AG08395 (cell line): ENCODE results near the gene KNSTRN.

Source experiments
- DNase-seq: peaks from one replicate; pipeline ENCODE4 v3.0.0; 2012; ENCODE audit warnings: mixed read lengths, low spot score

The KNSTRN gene

DNA sequence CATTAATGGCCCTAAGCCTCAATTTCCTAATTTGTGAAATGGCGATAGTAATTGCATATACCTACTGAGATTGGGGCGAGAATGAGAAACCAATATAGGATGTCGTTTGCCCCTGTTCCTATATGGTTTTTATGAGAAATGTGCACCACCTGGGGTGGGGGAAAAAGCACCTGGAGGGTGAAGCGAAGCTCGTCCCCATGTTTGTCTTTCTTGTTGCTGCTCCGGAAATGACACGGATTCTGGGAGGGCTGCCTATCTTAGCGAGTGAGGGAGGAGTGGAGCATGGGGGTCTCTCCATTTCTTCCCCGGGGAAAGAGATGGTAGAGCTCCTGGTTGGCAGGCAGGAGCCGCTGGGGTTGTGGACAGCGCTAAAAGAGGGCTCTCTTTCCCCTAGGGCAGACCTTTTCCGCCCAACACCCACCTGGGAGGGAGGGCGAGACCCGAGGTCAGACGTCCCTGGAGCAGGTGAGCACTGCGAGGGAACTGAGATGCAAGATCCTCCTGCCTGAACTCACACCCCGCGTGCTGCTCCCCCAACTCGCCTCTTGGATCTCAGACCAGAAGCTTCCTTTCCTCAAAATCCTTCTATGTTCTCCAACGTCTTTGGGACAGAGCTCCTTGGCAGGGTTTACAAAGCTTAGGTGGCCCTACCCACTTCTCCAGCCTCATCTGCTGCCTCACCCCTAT, 52.6 kb downstream of the KNSTRN start:
- no peak for DNase-seq

DNA sequence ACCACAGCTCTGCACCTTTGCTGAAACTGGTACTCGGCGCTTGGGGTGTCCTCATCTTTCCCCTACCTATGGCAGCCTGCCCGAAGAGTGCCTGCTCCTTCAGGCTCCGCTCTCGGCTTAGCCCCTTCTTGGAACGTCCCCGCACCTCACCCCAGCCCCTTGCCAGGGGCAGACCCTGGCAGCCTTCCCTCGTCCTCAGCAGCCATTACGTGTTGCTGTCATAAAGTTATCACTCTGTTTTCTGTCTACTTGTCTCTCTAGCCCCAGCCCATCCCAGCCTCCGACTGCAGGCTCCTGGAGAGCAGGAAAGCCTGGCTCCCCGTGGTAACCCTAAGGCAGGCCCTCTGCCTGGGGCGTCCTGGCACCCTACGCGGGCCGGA, 53.2 kb downstream of the KNSTRN start:
- no peak for DNase-seq

DNA sequence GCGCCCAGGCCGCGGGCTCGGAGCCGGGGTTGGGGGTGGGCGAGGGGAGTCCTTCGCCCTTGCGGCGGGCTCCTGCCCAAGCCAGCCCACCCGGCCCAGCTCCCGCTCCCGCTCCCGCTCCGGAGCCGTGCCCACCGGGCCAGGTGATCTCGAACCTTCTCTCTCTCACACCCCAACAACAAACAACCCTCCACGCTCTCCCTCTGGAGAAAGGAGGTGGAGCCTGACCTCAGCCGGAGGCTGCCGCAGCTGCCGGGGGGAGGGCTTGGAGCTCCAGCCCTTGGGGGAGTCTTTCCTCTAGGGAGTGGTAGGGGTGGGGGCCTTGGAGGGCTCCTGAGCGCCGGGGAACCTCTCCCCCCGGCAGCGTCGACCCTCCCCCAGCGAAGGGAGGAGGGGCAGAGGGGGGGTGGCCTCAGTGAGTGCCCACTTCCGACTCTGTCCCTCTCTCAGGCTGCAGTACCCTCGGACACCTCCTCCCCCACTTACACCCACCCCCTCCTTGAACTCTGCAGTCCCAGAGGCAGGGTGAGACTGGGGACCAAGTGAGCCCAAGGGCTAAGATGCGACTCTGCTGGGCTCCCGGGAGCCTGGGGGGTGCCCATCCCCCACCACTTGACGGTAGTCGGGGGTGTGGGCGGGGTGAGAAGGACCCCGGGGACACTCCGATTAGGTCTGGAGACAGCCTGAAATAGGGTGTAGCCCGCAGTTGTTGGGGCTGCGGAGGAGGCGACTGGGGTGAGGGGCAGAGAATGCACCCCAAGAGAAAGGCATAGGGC, 53.8 kb downstream of the KNSTRN start:
- no peak for DNase-seq

DNA sequence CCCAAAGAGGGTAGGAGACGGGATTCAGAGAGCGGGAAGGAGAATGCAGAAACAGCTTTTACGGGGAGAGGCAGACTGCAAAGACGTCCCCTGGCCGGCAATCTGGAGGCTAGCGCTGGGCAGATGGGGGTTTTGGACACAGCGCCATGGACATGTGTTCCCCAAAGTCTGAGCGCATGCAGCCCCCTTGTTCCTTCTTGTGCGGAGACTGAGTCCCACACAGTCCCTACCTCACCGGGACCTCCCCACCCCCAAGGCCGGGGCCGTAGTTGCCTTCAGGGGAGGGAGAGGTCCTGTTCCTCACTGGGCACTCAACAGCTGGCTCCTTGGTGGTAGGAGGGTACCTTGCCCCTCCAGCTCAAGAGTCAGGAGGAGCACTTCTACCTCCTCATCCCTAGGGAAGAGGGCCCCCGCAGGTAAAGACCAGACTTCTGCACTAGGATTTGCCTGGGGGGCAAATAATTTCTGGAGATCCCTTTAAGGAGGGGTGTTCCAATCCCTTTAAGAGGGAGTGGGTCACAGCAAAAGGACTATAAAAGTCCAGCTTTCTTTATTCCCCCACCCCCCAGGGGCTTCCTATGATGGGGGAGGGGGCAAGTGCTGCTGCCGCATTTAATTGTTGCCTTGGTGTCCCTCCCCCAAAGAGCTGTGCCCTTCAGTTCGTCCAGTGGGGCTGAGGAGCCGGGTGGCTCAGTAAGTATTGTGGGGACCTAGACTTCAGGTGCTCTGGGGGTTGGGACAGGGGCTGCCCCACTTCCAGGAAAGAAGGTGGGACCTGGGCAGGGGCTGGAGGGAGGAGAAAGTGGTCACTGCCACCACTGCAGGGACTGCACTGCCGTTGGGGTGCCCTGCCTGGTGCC, 54.6 kb downstream of the KNSTRN start:
- DNase-seq = no peak

DNA sequence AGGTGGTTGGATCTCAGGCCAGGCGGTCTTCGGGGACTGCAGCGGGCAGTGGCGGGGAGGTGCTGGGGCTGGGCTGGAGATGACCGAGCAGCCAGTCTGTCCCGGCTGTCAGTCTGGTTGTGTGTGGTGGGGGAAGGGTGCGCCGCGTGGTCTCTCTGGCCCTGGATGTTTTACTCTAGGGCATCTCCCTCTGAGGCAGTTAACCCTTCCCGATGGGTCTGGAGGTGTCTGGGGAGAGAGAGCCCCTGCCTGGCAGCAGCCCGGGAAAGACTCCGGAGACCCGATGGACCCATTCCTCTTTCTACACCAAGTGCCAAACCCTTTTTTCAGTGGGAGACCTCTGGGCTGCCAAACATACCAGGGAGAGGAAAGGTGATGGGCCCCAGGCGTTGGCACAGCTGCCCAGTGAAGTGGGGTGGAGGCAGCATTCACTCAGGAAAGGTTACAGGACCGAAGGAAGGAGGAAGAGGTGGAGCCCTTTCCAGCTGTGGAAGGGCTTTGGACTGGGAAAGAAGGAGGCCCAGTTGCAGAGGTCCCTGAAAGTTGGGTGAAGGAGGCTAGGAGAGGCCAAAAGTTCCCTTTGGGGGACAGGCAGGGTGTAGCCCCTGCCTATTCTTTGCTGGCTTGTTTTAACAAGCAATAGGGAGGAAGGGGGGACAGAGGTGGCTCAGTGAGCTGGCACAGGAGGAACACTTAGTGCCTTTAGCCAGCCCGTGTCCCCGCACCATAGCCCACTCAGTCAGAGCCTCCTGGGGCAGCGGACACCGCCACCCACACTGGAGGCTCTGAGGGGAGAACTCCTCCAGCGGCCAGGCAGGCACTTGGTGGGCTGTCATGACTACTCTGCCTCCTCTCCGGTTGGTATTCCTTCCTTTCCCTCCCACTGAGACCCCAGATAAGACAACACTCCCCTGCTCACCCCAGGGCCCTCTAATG, 55.5 kb downstream of the KNSTRN start:
- DNase-seq = no peak

DNA sequence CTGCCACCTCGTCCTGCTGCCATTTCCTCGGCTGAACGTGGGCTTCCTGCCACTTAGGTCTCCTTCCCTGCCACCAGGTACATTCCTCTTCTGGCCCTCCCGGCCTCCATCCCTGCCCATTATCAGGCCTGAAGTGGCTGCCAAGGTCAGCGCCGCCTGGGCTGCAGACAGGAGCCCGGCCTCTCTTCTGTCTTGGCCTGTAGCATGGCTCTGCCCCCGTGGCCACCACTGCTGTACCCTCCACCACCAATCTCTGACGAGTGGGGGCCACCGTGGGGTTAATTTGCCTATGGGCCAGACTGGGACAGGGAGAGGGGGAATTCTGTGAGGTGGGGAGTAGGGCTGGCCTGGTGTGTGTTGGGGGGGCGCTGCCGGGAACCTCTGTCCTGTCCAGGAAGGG, 56.2 kb downstream of the KNSTRN start:
- DNase-seq = no peak

DNA sequence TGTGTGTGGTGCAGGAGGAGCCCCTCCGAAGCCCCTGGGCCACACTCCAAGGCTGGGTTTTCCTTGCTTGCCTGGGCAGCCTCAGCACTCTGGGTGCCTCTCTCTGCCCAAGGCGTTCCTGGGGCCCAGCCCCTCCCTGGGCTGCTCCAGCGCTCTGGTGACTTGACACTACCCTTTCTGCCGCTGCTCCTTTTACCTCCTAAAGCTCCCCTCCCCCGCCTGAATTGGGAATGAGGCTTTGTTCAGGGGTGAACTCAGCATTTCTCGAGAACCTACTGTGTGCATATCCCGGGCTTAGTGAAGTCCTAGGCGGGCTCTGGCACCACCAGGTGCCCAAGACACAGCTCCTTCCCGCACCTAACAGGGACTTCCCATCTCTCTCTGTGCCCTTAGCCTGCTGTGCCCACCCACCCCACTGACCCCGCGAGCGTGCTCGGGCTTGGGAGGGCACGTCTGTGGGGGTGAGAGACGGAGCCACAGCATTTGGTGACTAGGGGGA, 57.0 kb downstream of the KNSTRN start:
- DNase-seq = no peak

DNA sequence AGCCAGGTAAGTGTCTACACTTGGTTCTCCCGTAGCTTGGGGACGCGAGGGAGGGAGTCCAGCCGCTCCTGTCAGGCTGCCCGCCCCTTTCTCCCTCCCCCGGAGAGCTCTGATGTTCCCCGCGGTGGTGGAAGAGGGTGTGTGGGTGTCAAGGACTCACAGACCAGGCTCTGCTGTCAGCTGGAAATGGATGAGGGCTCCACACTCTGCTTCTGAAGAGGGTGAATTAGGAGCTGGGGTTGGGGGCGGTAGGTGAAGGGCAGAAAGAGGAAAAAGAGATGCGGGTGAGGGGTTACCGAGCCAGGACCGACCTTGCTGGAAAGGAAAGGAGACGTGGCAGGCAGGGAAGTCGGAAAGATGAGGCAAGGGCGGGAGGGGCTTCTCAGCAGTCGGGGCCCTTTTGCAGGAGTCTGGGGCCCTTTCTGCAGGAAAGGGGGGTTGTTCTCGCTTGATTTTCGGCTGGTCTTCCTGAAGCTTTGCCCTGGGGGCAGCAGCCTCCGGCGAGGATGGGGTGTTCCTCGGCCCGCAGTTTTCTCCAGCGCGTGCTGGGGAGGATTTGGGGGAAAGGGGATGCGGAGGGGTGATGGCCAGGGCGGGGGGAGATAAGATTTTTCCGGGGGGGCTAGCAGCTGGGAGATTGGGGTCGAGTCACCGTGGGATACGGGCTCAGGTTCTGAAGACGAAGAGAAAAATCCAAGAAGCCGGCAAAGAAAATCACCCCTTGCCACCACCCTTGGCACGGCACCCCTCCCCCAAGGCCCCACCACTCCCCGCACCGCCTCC, 57.6 kb downstream of the KNSTRN start:
- DNase-seq = peak; percentile 50

DNA sequence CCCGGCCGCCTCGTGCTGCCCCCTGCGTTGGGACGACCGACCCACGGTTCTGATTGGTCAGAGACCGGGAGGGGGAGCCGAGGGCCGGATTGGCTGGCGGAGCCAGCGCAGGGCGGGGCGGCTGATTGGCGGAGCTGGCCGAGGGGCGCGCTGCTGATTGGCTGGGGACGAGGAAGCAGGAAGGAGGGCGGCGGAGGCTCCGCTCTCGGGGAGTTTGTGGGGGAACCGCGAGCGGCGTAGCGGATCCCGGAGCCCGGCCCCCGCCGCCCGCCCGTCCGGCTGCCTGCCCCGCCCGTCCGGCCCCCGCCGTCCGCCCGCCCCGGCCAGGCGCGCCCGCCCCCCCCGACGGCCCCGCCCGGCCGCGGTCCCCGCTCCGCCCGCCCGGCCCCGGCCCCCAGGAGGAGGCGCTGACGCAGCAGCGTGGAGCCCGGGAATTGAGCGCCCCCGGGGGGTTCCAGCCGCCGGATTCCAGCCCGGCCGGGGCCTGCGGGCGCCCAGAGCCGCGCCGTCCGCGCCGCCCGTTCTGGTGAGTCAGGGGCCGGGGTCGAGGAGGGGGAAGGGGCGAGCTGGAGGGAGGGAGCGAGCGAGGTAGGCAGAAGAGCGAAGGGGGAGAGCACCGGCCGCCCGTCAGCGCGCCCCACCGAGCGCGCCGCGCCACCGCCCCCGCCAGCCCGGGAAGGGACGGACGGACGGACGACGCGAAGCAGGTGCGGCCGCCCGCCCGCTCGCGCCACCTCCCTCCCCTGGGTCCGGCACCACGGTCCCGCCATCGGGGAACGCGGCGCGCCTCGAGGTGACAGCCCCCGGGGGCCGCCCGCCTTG, 58.4 kb downstream of the KNSTRN start, which contains the start of gene BAHD1:
BAHD1 (plus strand) TSS at position 211 of the 822 bp plus-strand sequence. CDS start 17,512 bp downstream, outside the sequence.
- peak; percentile 100 for DNase-seq

DNA sequence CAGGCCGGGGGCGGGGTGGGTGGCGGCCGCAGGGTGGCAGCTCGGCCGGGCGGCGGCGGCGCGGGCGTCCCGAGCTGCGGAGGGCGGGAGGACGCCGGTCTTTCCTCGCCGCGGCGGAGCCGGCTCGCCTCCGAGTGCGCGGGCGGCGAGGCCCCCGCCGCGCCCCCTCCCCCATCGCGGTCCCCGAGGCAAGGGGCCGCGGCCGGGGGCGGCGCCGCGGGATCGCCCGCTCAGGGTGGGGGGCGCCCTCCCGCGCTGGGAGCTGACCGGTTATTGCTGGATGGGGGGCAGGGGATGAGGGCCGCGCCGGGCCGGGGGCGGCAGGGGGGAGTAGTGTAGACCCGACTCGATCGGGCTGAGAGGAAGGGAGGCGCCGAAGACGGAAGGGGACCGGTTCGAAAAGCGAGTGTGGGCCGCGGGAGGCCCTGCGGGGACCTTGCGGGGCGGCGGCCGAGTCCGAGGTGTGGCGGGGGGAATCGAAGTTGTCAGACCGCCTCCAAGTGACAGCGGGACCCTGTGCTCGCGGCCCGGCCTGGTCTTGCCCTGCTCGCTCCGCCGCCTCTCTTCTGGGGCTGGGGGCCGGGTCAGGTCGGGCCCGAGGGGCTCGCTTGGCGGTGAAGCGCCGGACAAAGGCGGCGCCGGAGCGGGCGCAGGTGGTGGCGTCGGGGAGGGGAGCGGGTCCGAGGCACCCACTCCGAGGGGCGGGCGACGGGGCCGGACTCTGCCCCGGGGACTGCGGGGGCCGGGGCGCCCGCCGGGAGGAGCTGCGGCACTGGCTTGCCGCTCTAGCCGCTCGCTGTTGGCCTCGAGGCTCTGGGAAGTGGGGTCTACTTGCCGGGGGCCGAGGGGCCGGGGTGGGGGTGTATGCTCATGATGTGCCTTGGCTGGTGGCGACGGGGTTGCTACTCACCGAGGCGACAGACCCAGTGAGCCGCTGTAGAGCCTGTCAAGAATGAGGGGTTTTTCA, 59.3 kb downstream of the KNSTRN start:
- DNase-seq = no peak

DNA sequence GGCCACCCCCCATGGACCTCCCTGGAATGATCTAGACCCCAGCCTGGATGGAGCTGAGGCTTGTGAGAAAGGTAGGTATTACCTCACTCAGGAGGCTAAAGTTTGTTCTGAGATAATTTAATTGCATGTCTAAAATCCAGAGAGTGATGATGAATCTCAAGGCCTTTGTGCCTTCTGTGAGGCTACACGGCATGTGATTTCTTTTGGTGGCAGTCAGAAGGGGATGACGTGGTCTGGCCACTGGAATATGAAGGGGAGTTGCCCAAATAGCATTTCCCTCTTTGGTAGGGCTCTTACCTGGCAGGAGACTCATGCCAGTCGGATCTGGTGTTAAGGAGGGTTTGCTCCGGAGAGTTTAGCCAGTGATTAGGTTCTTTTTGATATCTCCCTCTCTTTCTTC, 60.7 kb downstream of the KNSTRN start:
- DNase-seq = no peak

DNA sequence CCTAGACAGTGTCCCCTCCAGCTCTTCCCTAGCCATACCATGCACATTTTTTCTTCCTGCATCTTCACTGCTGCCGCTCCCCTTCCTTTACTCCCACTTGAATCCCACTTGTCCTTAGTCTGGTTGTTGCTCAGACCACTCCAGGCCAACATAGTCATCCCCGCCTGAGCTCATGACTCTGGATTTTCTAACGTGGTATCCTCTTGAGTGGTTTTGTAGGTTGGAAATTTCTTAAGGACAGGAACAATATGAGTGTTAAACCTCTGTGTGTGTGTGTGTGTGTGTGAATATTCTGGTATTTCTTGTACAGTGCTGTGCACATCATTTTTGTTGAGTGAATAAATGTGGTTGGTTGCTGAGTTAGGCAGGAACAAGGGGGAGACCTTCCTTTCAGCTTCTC, 61.3 kb downstream of the KNSTRN start:
- DNase-seq = no peak
